H1 (cell line): ENCODE measurements around the gene AP1M2. TPM values are rescaled to one million over a fixed set of nuclear protein-coding genes. Genes with fewer than 3 reads are reported as not detected.

Experiments
- CTCF ChIA-PET: fragments of 300-600 bp; sonication (Branson Sonifier 250); formaldehyde crosslinking; loops from one replicate; lab custom pipeline; 2021; ENCODE audit not compliant: partially characterized antibody; lab: Charles Lee
- POLR2A ChIA-PET: fragments of 300-600 bp; sonication (Branson Sonifier 250); formaldehyde crosslinking; loops from one replicate; lab custom pipeline; 2021; ENCODE audit warnings: inconsistent platforms; ENCODE audit not compliant: partially characterized antibody; lab: Charles Lee
- DNase-seq, 2 experiments: peaks; one replicate each; pipeline versions ENCODE4 v3.0.0 to v3.0.0-alpha.2; 2010 to 2022; ENCODE audit warnings: low spot score in 2 of 2, low read depth in 1 of 2, mixed read lengths in 1 of 2
- FAIRE-seq: peaks from 2 replicates; lab custom pipeline; 2011; peaks lifted over from hg19 to GRCh38; lab: Jason Lieb, UNC
- H2AFZ ChIP-seq: 2 replicates; pipeline ENCODE4 v1.8.1; 2012; ENCODE audit warnings: low read length, inconsistent platforms
- H2AK5ac ChIP-seq: 2 replicates; pipeline ENCODE4 v1.6.1; 2013; ENCODE audit warnings: low read depth, low read length
- H2BK120ac ChIP-seq: replicated peaks from 2 replicates; pipeline ENCODE3; 2013; ENCODE audit warnings: low read depth, low read length, inconsistent platforms
- H2BK12ac ChIP-seq: 2 replicates; pipeline ENCODE4 v1.6.1; 2013; ENCODE audit warnings: low read depth, low read length
- H2BK15ac ChIP-seq: 2 replicates; pipeline ENCODE4 v1.6.1; 2013; ENCODE audit warnings: low read length
- H2BK20ac ChIP-seq: 2 replicates; pipeline ENCODE4 v1.6.1; 2013; ENCODE audit warnings: low read length
- H2BK5ac ChIP-seq: 2 replicates; pipeline ENCODE4 v1.6.1; 2013; ENCODE audit warnings: low read depth, low read length
- H3K14ac ChIP-seq: 2 replicates; pipeline ENCODE4 v1.6.1; 2013; ENCODE audit warnings: inconsistent platforms; ENCODE audit not compliant: insufficient read length
- H3K18ac ChIP-seq: 2 replicates; pipeline ENCODE4 v1.6.1; 2013; ENCODE audit warnings: low read length; ENCODE audit errors: extremely low read depth
- H3K23ac ChIP-seq: 2 replicates; pipeline ENCODE4 v1.6.1; 2013; ENCODE audit warnings: inconsistent platforms; ENCODE audit not compliant: insufficient read length
- H3K23me2 ChIP-seq: 2 replicates; pipeline ENCODE4 v1.6.1; 2013; ENCODE audit warnings: low read depth, low read length
- H3K27ac ChIP-seq: 2 replicates; pipeline ENCODE4 v1.6.1; 2011; ENCODE audit warnings: low read depth, low read length, inconsistent platforms
- H3K27me3 ChIP-seq, 4 experiments: replicated peaks in 1 of 4; 1 replicate in 1 of 4; 2 replicates in 3 of 4; pipeline versions ENCODE4 v1.6.1 to v1.8.1; 2011 to 2013; ENCODE audit warnings: low read length in 3 of 4, mild to moderate bottlenecking in 3 of 4, inconsistent platforms in 2 of 4, mixed read lengths in 2 of 4, moderate library complexity in 1 of 4; ENCODE audit not compliant: control insufficient read depth in 3 of 4, insufficient read depth in 3 of 4; ENCODE audit errors: extremely low read depth in 1 of 4
- H3K36me3 ChIP-seq, 4 experiments: 2 replicates each; pipeline versions ENCODE4 v1.6.1 to v1.8.1; 2011 to 2013; ENCODE audit warnings: mild to moderate bottlenecking in 4 of 4, low read length in 3 of 4, moderate library complexity in 2 of 4, control low read depth in 1 of 4, inconsistent platforms in 1 of 4; ENCODE audit not compliant: insufficient read depth in 4 of 4, control insufficient read depth in 2 of 4
- H3K4ac ChIP-seq: replicated peaks from 2 replicates; pipeline ENCODE3; 2013; ENCODE audit warnings: low read length, low read depth, mixed read lengths, inconsistent platforms; ENCODE audit not compliant: insufficient read length
- H3K4me1 ChIP-seq, 4 experiments: replicated peaks in 1 of 4; 1 replicate in 1 of 4; 2 replicates in 3 of 4; pipeline versions ENCODE4 v1.6.1 to v1.8.1; 2011 to 2013; ENCODE audit warnings: low read length in 3 of 4, inconsistent platforms in 2 of 4, mixed read lengths in 1 of 4; ENCODE audit not compliant: insufficient read depth in 4 of 4, control insufficient read depth in 3 of 4
- H3K4me2 ChIP-seq, 2 experiments: 2 replicates each; pipeline versions ENCODE4 v1.6.1 to v1.8.1; 2011 to 2013; ENCODE audit warnings: low read depth in 2 of 2, low read length in 2 of 2, control low read depth in 1 of 2, inconsistent platforms in 1 of 2, mild to moderate bottlenecking in 1 of 2; ENCODE audit not compliant: insufficient read depth in 1 of 2
- H3K4me3 ChIP-seq, 4 experiments: fragments of 200-600, 300-600 bp in 1 of 4; sonication (generic), shearing (Covaris generic), sonication (Bioruptor Twin) in 1 of 4; 2 replicates each; pipeline versions ENCODE4 v1.5.1 to v1.8.1; 2011 to 2016; ENCODE audit warnings: low read length in 4 of 4, low read depth in 3 of 4, control low read depth in 2 of 4, inconsistent platforms in 2 of 4, mild to moderate bottlenecking in 2 of 4, mixed read lengths in 1 of 4, moderate library complexity in 1 of 4; ENCODE audit not compliant: insufficient read depth in 2 of 4; ENCODE audit errors: extremely low read depth in 1 of 4
- H3K56ac ChIP-seq: replicated peaks from 2 replicates; pipeline ENCODE3; 2013; ENCODE audit warnings: low read depth, mild to moderate bottlenecking, mixed read lengths, low read length, inconsistent platforms; ENCODE audit not compliant: insufficient read length
- H3K79me1 ChIP-seq: 2 replicates; pipeline ENCODE4 v1.6.1; 2013; ENCODE audit warnings: low read depth, low read length, control low read depth
- H3K79me2 ChIP-seq, 2 experiments: 2 replicates each; pipeline versions ENCODE4 v1.6.1 to v1.8.1; 2012 to 2013; ENCODE audit warnings: low read length in 2 of 2, mild to moderate bottlenecking in 2 of 2, inconsistent platforms in 1 of 2; ENCODE audit not compliant: insufficient read depth in 2 of 2, control insufficient read depth in 1 of 2
- H3K9ac ChIP-seq, 4 experiments: replicated peaks in 1 of 4; 1 replicate in 1 of 4; 2 replicates in 3 of 4; pipeline versions ENCODE4 v1.6.1 to v1.8.1; 2011 to 2013; ENCODE audit warnings: low read depth in 3 of 4, low read length in 3 of 4, control low read depth in 2 of 4, mild to moderate bottlenecking in 2 of 4, moderate library complexity in 2 of 4, inconsistent platforms in 1 of 4; ENCODE audit errors: extremely low read depth in 1 of 4
- H3K9me3 ChIP-seq, 2 experiments: 2 replicates each; pipeline versions ENCODE4 v1.6.1 to v1.8.1; 2012 to 2013; ENCODE audit warnings: mild to moderate bottlenecking in 2 of 2, moderate library complexity in 2 of 2, control low read depth in 1 of 2, inconsistent platforms in 1 of 2, low read depth in 1 of 2, low read length in 1 of 2, mixed read lengths in 1 of 2; ENCODE audit not compliant: insufficient read depth in 2 of 2
- H4K20me1 ChIP-seq, 2 experiments: replicated peaks in 1 of 2; 2 replicates each; pipeline versions ENCODE3 to v1.8.1; 2011 to 2013; ENCODE audit warnings: inconsistent platforms in 2 of 2, low read length in 2 of 2, mild to moderate bottlenecking in 1 of 2; ENCODE audit not compliant: insufficient read depth in 2 of 2, control insufficient read depth in 1 of 2
- H4K5ac ChIP-seq: 2 replicates; pipeline ENCODE4 v1.6.1; 2013; ENCODE audit warnings: low read length, low read depth, mixed read lengths, inconsistent platforms; ENCODE audit not compliant: insufficient read length
- H4K8ac ChIP-seq: 2 replicates; pipeline ENCODE4 v1.8.0; 2013; ENCODE audit warnings: mild to moderate bottlenecking, moderate library complexity, low read length, inconsistent platforms; ENCODE audit not compliant: insufficient read depth; ENCODE audit errors: extremely low read depth
- H4K91ac ChIP-seq: replicated peaks from 2 replicates; pipeline ENCODE3; 2013; ENCODE audit warnings: low read length, mixed read lengths, inconsistent platforms; ENCODE audit not compliant: insufficient read length
- CTBP2 ChIP-seq: IDR thresholded peaks from 2 replicates; pipeline ENCODE4 v1.7.0; 2011; ENCODE audit warnings: borderline replicate concordance, mild to moderate bottlenecking, moderate library complexity, mixed read lengths, low read length; ENCODE audit not compliant: insufficient read depth, insufficient read length
- NRF1 ChIP-seq: IDR thresholded peaks from 2 replicates; pipeline ENCODE4 v1.6.1; 2011; ENCODE audit warnings: mild to moderate bottlenecking, low read depth, low read length, improper control_type of control experiment
- SAP30 ChIP-seq: fragments of 300-600 bp; sonication (generic); IDR thresholded peaks from 2 replicates; pipeline ENCODE4 v1.7.1; 2012; ENCODE audit warnings: low read length, moderate library complexity, mild to moderate bottlenecking, inconsistent platforms; ENCODE audit not compliant: insufficient read depth, insufficient replicate concordance
- TBP ChIP-seq: IDR thresholded peaks from 2 replicates; pipeline ENCODE4 v1.6.1; 2011; ENCODE audit warnings: low read depth, low read length, improper control_type of control experiment
- WGBS, 2 experiments: shearing (Covaris generic) in 1 of 2; methylation state at CpG; one replicate each; pipeline versions ENCODE4 v1.1.6 to v1.1.7; 2013 to 2015; ENCODE audit warnings: low lambda C conversion rate in 2 of 2, mixed read lengths in 2 of 2, inconsistent platforms in 1 of 2, low coverage in 1 of 2, missing lambda C conversion rate in 1 of 2; ENCODE audit not compliant: insufficient replicate concordance in 2 of 2, insufficient coverage in 1 of 2, insufficient read length in 1 of 2; ENCODE audit errors: extremely low coverage in 1 of 2, missing lambda C conversion rate in 1 of 2; 5-methylcytosine and 5-hydroxymethylcytosine counted together
- polyA plus RNA-seq, 7 experiments: library from polyadenylated mRNA; depleted of rRNA in 3 of 7; stranded (reverse) in 5 of 7; unstranded in 2 of 7; fragments of >200 nt in 5 of 7; fragments of 200-250 nt in 2 of 7; gene quantifications; 1 replicate in 5 of 7; 2 replicates in 1 of 7; 4 replicates in 1 of 7; pipeline versions ENCODE4 v1.2.1 to v1.2.3, GENCODE V29; 2011 to 2013; ENCODE audit warnings: missing spikeins in 2 of 7, mixed read lengths in 2 of 7
- total RNA-seq: library from RNA; stranded (reverse); fragmentation: NEBNext Ultra II Directional; extraction: Animal tissue kit (Norgen Biotek cat#: 25700); gene quantifications from 2 replicates; pipeline ENCODE4 v1.2.1, GENCODE V29; 2021

The AP1M2 gene
- total and polyA plus RNA-seq, 2 of the 8 experiments (the other 6 are each of a cell fraction or from before 2014, with no cell fraction given), result 140 to 161 TPM

- POLR2A ChIA-PET, result interaction anchor here (0.8 to 2.8 kb wide), 3 partner anchors 8 to 14 kb away, joined by 4 to 9 read pairs (median 9); no protein-coding TSS in a partner anchor
- Histone ChIP-seq H3K27ac (no peak overlapping the region), H3K36me3 (peaks cover 2 to 18% (median 14%) of the 10 kb centered on the region in 4 experiments; a peak in 6 of 8 replicates)
Observed at GRCh38 chr19:10546817-10547216, 40.3 kb downstream of the AP1M2 start.

More at GRCh38 chr19:10546817-10547216, 40.3 kb downstream of the AP1M2 start:
- Histone ChIP-seq H3K79me1 (peaks cover 9% of the 10 kb centered on the region), H2BK20ac (no peak overlapping the region), H4K20me1 (peaks cover 0 to 9% of the 10 kb centered on the region in 2 experiments), H3K14ac (no peak overlapping the region), H3K56ac (no peak overlapping the region), H3K23ac (no peak overlapping the region), H3K27me3 (no peaks in the 10 kb centered on the region), H3K9ac (no peak overlapping the region), H2BK5ac (no peak overlapping the region), H3K4me3 (no peak overlapping the region), H4K91ac (no peak overlapping the region), H2BK12ac (no peak overlapping the region), H4K8ac (no peak overlapping the region), H3K4me2 (no peak overlapping the region), H3K4me1 (peaks cover 0 to 4% (median 3%) of the 10 kb centered on the region in 4 experiments; a peak in 4 of 7 replicates), H3K23me2 (peaks cover 2% of the 10 kb centered on the region; the same call in 1 of the 2 replicates), H2AFZ (no peak overlapping the region), H4K5ac (no peak overlapping the region), H3K4ac (no peak overlapping the region), H3K9me3 (no peaks in the 10 kb centered on the region), H2BK15ac (no peak overlapping the region), H2AK5ac (no peak overlapping the region), H3K79me2 (peaks cover 0 to 16% of the 10 kb centered on the region in 2 experiments; a peak in 2 of 4 replicates), H3K18ac (no peak overlapping the region), H2BK120ac (no peak overlapping the region)
- CTCF ChIA-PET, result interaction anchor here (0.5 to 1.6 kb wide), 7 partner anchors 9 to 308 kb away, joined by 3 to 5 read pairs (median 3); partner anchors contain the start of gene S1PR5
- FAIRE-seq (no peak), DNase-seq (no peak)
- 98% methylated on average over 15 of the region's 17 CpGs; no CpG with 5 or more reads in 1 of the 2 experiments for WGBS, 2 experiments
- TF ChIP-seq TBP (no peak), CTBP2 (no peak), SAP30 (no peak), NRF1 (no peak)
